K562 (cell line): ENCODE results near the gene WDR20. TPM values are rescaled to one million over a fixed set of nuclear protein-coding genes. Genes with fewer than 3 reads are reported as not detected.

Experiments
- BMI1 ChIP-seq: fragments of 150-350 bp; IDR thresholded peaks from 2 replicates; pipeline ENCODE4 v1.6.1; 2014; ENCODE audit warnings: low read length
- ERF ChIP-seq: fragments of 450-650 bp; formaldehyde crosslinking; IDR thresholded peaks from 2 replicates; pipeline ENCODE4 v1.4.0; 2020; ENCODE audit warnings: mild to moderate bottlenecking, mixed read lengths
- FOS ChIP-seq: IDR thresholded peaks from 3 replicates; pipeline ENCODE4 v1.6.1; 2011; ENCODE audit not compliant: insufficient read length; ENCODE audit errors: extremely low read depth
- FOXM1 ChIP-seq, 2 experiments: fragments of 450-650 bp in 1 of 2; sonication (generic) in 1 of 2; formaldehyde crosslinking in 1 of 2; IDR thresholded peaks; 2 replicates each; pipeline versions ENCODE4 v1.6.1 to v1.9.0; 2017 to 2022; ENCODE audit warnings: low read depth in 2 of 2, mild to moderate bottlenecking in 2 of 2, missing genetic modification reagents in 1 of 2, moderate library complexity in 1 of 2
- RBM39 ChIP-seq: fragments of 200-400 bp; formaldehyde crosslinking; optimal IDR thresholded peaks from 2 replicates; pipeline ENCODE3; 2018; ENCODE audit warnings: low read depth, low read length
- SNRNP70 ChIP-seq: fragments of 200-400 bp; formaldehyde crosslinking; optimal IDR thresholded peaks from 2 replicates; pipeline ENCODE3; 2017; ENCODE audit warnings: low read depth, low read length
- SRSF9 ChIP-seq: fragments of 200-400 bp; formaldehyde crosslinking; IDR thresholded peaks from 2 replicates; pipeline ENCODE4 v1.6.1; 2017; ENCODE audit warnings: low read depth, low read length, borderline replicate concordance
- ZBTB7A ChIP-seq: IDR thresholded peaks from 2 replicates; pipeline ENCODE4 v1.6.1; 2011; ENCODE audit warnings: low read depth, mild to moderate bottlenecking, low read length, moderate library complexity, borderline replicate concordance; ENCODE audit not compliant: control insufficient read depth
- ZNF263 ChIP-seq: sonication (generic); formaldehyde crosslinking; IDR thresholded peaks from 2 replicates; pipeline ENCODE4 v1.8.0; 2022; ENCODE audit warnings: mild to moderate bottlenecking, missing genetic modification reagents, borderline replicate concordance
- ZNF76 ChIP-seq: fragments of 250-450 bp; sonication (Bioruptor Pico); IDR thresholded peaks from 2 replicates; pipeline ENCODE4 v1.4.0; 2020; ENCODE audit warnings: mild to moderate bottlenecking, moderate library complexity, borderline replicate concordance
- polyA plus RNA-seq, 8 experiments: library from polyadenylated mRNA; depleted of rRNA in 4 of 8; stranded (reverse) in 5 of 8; unstranded in 3 of 8; fragments of >200 nt; fragmentation: Nextera tagmentation in 2 of 8; fragmentation: Illumina TruSeq in 1 of 8; extraction: Ambion mirVana in 2 of 8; extraction: Trizol in 1 of 8; gene quantifications; 2 replicates each; pipeline versions ENCODE4 v1.2.1 to v1.2.3, GENCODE V29; 2011 to 2014; ENCODE audit warnings: inconsistent platforms in 1 of 8, missing spikeins in 1 of 8
- total RNA-seq, 7 experiments: library from RNA; depleted of rRNA in 6 of 7; stranded (reverse); fragments of >200 nt in 6 of 7; fragmentation: Illumina TruSeq in 2 of 7; extraction: Trizol in 2 of 7; gene quantifications; 2 replicates each; pipeline versions ENCODE4 v1.2.1 to v1.2.3, GENCODE V29; 2011 to 2021; ENCODE audit warnings: low replicate concordance in 1 of 7
- TF ChIP-seq, protein P1 (sequence below): fragments of 250-450 bp; sonication (Bioruptor Pico); IDR thresholded peaks from 2 replicates; pipeline ENCODE4 v1.4.0; 2020; ENCODE audit warnings: mild to moderate bottlenecking, moderate library complexity, borderline replicate concordance
- TF ChIP-seq, protein P2 (sequence below): fragments of 250-450 bp; sonication (Bioruptor Pico); IDR thresholded peaks from 2 replicates; pipeline ENCODE4 v1.4.0; 2020
- TF ChIP-seq, protein P3 (sequence below): sonication (generic); formaldehyde crosslinking; IDR thresholded peaks from 2 replicates; pipeline ENCODE4 v1.4.0; 2020; ENCODE audit warnings: mild to moderate bottlenecking, missing genetic modification reagents
- TF ChIP-seq, protein P4 (sequence below): IDR thresholded peaks from 2 replicates; pipeline ENCODE4 v1.6.1; 2011; ENCODE audit not compliant: insufficient read length; ENCODE audit errors: extremely low read depth

The WDR20 gene
- total and polyA plus RNA-seq, 9 of the 15 experiments (the other 6 are each of a cell fraction or from before 2014, with no cell fraction given) = 7.0 to 15.3 (median 11.8) TPM

DNA sequence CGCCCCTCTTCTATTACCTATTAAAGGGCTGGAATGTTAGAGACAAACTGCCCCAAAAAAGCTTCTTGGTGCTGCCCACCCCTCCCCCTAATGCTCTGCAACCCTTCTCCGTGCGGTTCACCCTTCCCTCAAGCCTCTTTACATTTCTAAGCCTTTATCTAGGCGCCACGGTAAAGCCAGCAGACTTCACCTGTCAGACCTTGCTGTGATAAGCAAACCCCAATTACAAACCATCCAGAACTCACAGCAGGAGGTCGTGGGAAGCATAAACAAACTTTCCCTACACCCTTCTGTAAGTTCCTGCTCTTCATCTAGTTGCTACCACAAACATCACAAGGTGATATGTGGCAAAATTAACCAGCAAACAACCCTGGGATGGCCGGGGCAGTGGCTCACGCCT, 108.4 kb downstream of the WDR20 start (continued):
- TF ChIP-seq, protein P1, sequence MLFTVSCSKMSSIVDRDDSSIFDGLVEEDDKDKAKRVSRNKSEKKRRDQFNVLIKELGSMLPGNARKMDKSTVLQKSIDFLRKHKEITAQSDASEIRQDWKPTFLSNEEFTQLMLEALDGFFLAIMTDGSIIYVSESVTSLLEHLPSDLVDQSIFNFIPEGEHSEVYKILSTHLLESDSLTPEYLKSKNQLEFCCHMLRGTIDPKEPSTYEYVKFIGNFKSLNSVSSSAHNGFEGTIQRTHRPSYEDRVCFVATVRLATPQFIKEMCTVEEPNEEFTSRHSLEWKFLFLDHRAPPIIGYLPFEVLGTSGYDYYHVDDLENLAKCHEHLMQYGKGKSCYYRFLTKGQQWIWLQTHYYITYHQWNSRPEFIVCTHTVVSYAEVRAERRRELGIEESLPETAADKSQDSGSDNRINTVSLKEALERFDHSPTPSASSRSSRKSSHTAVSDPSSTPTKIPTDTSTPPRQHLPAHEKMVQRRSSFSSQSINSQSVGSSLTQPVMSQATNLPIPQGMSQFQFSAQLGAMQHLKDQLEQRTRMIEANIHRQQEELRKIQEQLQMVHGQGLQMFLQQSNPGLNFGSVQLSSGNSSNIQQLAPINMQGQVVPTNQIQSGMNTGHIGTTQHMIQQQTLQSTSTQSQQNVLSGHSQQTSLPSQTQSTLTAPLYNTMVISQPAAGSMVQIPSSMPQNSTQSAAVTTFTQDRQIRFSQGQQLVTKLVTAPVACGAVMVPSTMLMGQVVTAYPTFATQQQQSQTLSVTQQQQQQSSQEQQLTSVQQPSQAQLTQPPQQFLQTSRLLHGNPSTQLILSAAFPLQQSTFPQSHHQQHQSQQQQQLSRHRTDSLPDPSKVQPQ (CRISPR knock-in tag) = no peak
- TF ChIP-seq BMI1 (no peak), ZBTB7A (no peak), SRSF9 (no peak), FOS (no peak), ZNF263 (CRISPR knock-in tag) (no peak), RBM39 (no peak), SNRNP70 (no peak), ERF (CRISPR knock-in tag) (no peak), ZNF76 (no peak), FOXM1 (IDR thresholded peaks at IDR 0.05; ENCODE audit: low read depth) (no peak), FOXM1 (CRISPR knock-in tag; IDR thresholded peaks at IDR 0.05; ENCODE audit: low read depth) (no peak)
- TF ChIP-seq, protein P2, sequence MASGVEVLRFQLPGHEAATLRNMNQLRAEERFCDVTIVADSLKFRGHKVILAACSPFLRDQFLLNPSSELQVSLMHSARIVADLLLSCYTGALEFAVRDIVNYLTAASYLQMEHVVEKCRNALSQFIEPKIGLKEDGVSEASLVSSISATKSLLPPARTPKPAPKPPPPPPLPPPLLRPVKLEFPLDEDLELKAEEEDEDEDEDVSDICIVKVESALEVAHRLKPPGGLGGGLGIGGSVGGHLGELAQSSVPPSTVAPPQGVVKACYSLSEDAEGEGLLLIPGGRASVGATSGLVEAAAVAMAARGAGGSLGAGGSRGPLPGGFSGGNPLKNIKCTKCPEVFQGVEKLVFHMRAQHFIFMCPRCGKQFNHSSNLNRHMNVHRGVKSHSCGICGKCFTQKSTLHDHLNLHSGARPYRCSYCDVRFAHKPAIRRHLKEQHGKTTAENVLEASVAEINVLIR (CRISPR knock-in tag) = no peak
- TF ChIP-seq, protein P3, sequence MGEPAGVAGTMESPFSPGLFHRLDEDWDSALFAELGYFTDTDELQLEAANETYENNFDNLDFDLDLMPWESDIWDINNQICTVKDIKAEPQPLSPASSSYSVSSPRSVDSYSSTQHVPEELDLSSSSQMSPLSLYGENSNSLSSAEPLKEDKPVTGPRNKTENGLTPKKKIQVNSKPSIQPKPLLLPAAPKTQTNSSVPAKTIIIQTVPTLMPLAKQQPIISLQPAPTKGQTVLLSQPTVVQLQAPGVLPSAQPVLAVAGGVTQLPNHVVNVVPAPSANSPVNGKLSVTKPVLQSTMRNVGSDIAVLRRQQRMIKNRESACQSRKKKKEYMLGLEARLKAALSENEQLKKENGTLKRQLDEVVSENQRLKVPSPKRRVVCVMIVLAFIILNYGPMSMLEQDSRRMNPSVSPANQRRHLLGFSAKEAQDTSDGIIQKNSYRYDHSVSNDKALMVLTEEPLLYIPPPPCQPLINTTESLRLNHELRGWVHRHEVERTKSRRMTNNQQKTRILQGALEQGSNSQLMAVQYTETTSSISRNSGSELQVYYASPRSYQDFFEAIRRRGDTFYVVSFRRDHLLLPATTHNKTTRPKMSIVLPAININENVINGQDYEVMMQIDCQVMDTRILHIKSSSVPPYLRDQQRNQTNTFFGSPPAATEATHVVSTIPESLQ = no peak
- TF ChIP-seq, protein P4, sequence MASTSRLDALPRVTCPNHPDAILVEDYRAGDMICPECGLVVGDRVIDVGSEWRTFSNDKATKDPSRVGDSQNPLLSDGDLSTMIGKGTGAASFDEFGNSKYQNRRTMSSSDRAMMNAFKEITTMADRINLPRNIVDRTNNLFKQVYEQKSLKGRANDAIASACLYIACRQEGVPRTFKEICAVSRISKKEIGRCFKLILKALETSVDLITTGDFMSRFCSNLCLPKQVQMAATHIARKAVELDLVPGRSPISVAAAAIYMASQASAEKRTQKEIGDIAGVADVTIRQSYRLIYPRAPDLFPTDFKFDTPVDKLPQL = no peak
